Jurkat, Clone E6-1 (cell line): Measurements from ENCODE around the gene FGF12.
A peak's percentile ranks its signal among the peaks of the same experiment; 100 is the strongest.

ENCODE experiments used
- DNase-seq: peaks from one replicate; pipeline ENCODE4 v3.0.0-alpha.2; 2011; ENCODE audit warnings: low read depth, low spot score
- H3K4me3 ChIP-seq: 2 replicates; pipeline ENCODE4 v1.5.1; 2011; ENCODE audit warnings: mild to moderate bottlenecking, low read length, control low read depth, moderate library complexity

The FGF12 gene

GRCh38 chr3:192253138-192253887 lies 474.0 kb downstream of the FGF12 start:
- no peak overlapping the region for H3K4me3 ChIP-seq
- DNase-seq: no peak

GRCh38 chr3:192249516-192249915 lies 477.8 kb downstream of the FGF12 start:
- no peak for DNase-seq
- no peak overlapping the region for H3K4me3 ChIP-seq

- H3K4me3 ChIP-seq: no peak overlapping the region
- no peak for DNase-seq
Observed at GRCh38 chr3:192246847-192247559, 480.3 kb downstream of the FGF12 start.

DNA sequence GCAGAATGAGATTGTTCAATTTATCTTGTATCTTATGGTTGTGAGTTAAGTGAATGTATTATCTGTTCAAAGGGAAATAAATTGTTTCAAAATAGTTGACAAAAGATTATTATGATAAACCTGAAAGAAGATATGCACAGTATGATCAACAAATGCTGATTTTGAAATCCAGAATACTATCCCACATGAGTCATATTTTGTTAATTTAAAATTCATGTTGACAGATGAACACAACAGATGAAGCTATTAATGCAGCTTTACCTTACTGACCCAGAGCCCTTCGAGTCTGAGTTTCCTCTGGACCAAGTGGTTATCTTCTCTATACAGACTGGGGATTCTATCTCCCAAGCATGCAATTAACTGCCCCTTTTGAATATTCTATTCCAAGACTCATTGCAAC lies 482.8 kb downstream of the FGF12 start:
- no peak for DNase-seq
- H3K4me3 ChIP-seq: no peak overlapping the region

- no peak overlapping the region for H3K4me3 ChIP-seq
- DNase-seq: no peak
Observed at GRCh38 chr3:192239956-192240355, 487.4 kb downstream of the FGF12 start.

- DNase-seq: peak; percentile 4
- no peak overlapping the region for H3K4me3 ChIP-seq
Observed at GRCh38 chr3:192237992-192238608, 489.2 kb downstream of the FGF12 start.

- no peak overlapping the region for H3K4me3 ChIP-seq
- DNase-seq: no peak
Observed at GRCh38 chr3:192229866-192230265, 497.5 kb downstream of the FGF12 start.

DNA sequence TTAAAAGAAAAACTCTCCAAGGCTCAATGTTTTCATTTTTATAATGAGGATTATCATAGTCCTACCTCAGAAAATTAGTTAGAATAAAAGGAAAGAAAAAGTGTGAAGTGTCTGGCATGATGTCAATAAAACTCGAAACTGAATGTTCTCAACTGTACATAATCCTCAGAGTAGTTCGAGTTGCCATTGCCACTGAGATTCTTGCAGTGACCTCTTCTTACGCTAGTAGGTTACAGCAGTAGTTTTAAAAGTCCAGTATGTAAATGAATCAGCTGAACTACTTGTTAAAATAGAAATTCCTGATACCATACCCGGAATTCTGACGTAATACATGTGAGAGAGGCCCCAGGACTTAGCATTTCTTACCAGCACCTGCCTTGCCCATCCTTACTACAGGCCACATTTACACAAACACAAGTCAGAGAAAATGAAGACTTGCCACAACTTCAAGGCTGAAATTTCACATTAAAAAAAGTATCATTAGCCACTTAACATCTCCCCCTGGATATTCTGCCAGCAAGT lies 502.6 kb downstream of the FGF12 start:
- DNase-seq: no peak
- no peak overlapping the region for H3K4me3 ChIP-seq

DNA sequence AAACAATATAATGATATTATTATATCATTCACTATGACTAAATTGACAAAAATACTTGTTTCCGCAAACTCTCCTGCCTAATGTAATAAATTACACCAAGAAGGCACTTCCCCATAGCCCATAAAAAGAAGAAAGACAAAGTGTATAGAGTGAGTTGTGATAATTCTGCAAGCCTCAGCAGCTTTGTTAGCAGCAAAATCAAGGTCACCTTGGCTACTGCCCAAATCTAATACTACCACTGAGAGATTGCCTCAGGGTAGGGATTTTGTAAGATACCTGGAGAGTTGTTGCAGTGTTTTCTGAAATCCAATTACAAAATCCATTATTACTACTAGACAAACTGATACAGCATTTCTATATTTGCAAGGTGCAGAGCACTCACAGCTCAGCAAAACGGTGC lies 503.5 kb downstream of the FGF12 start:
- no peak for DNase-seq
- no peak overlapping the region for H3K4me3 ChIP-seq

GRCh38 chr3:192220915-192221314 lies 506.4 kb downstream of the FGF12 start:
- no peak for DNase-seq

DNA sequence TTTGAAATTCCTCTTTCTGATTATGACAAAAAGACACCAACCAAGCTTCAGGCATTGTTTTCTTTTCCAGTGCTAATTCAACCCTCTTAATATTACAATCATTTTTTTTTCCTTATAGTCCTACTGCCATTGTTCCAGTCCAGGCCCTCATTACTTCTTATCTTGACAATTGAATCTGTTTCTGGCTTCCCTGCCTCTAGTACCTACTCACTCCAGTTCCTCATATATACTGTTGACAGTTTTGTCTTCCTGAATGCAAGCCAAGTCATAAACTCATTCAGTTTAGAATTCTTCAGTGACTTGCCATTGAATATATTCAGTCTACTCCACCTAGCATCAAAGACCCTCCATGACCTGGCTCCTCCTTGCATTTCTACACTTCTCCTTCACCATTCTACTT lies 507.4 kb downstream of the FGF12 start:
- no peak overlapping the region for H3K4me3 ChIP-seq
- no peak for DNase-seq

More at GRCh38 chr3:192220915-192221314, 506.4 kb downstream of the FGF12 start:
- no peak overlapping the region for H3K4me3 ChIP-seq

DNA sequence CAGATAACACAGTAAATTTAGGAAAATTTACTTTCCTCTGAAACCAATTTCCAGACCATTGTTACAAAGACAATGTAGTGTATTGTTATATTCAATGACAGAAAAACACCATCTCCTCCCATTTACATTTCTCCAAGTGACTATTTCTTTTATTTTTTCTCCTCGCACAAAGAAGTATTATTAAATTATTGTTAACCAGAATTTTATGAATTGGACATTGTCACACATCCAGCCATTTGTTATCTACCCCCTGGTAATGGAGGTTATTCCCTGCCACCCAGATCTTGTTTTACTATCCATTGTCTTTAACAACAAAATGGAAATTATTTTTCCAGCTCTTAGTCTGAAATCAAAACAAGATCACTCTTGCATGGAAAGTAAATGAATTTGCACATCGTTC lies 511.3 kb downstream of the FGF12 start:
- no peak for DNase-seq
- no peak overlapping the region for H3K4me3 ChIP-seq

- no peak overlapping the region for H3K4me3 ChIP-seq
Observed at GRCh38 chr3:192212979-192213378, 514.4 kb downstream of the FGF12 start.

GRCh38 chr3:192212335-192212734 lies 515.0 kb downstream of the FGF12 start:
- DNase-seq: no peak
- no peak overlapping the region for H3K4me3 ChIP-seq

More at GRCh38 chr3:192212979-192213378, 514.4 kb downstream of the FGF12 start:
- DNase-seq: no peak

GRCh38 chr3:192207651-192208050 lies 519.7 kb downstream of the FGF12 start:
- no peak overlapping the region for H3K4me3 ChIP-seq
- DNase-seq: no peak

GRCh38 chr3:192207239-192207638 lies 520.1 kb downstream of the FGF12 start:
- no peak for DNase-seq

DNA sequence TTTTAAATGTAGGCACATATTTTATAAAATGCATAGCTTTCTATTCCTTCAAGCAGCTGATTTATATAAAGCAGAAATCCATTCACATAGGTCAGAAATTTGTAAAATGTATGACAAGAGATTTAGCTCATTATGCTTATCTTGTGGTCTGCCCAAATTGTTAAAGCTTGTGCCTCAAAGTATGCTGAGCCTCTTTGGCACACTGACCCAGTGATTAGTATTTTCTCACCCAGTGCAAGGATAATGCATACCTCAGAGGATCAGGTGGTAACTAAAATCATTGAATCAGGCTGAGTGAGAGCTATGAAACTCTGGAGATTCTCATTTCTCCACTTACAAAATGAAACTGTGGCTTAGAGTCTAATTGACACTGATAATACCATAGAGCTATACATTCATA lies 533.3 kb downstream of the FGF12 start:
- DNase-seq: no peak
- H3K4me3 ChIP-seq: no peak overlapping the region

More at GRCh38 chr3:192207239-192207638, 520.1 kb downstream of the FGF12 start:
- no peak overlapping the region for H3K4me3 ChIP-seq

DNA sequence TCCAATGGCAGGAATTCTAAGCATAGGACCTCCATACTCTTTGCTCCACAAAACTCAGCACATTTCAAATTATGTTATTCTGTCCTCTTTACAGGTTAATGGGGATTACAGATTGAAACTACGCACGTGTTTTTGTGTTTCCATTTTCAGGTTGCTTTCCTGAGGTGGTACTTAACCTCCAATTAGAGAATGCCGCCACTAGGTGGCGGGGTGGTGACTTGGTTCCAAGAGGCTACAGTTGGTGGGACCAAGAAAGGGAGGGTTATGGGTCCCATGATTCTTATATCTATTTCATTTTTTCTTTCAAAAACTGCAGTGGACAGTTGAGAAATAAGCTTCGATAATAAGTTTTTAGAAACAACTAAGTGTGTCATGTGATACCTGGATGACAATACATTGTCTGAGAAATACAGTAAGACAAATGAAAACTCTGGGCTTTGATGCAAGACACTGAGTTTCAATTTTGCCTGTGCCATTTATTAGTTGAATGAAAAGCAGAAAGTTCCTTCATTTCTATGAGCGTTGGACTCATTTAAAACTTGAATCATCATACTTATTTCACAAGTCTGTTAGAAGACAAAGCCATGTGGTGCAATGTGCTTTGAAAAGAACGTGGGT lies 539.0 kb downstream of the FGF12 start:
- H3K4me3 ChIP-seq: no peak overlapping the region
- DNase-seq: peak; percentile 51

- DNase-seq: no peak
- no peak overlapping the region for H3K4me3 ChIP-seq
Observed at GRCh38 chr3:192187485-192188051, 539.8 kb downstream of the FGF12 start.
